SU-DHL-6 (cell line): ENCODE data around the gene FOSL2.

Experiments used
- CTCF ChIP-seq: fragments of 200-600 bp; sonication (generic); IDR thresholded peaks from one replicate; pipeline ENCODE4 v1.5.1; 2017; ENCODE audit warnings: antibody characterized with exemption, mild to moderate bottlenecking, low read length, moderate library complexity; ENCODE audit not compliant: insufficient read depth, poor library complexity, severe bottlenecking
- EZH2phosphoT487 ChIP-seq: fragments of 200-600 bp; sonication (generic), shearing (Covaris generic); conservative IDR thresholded peaks from 2 replicates; pipeline ENCODE4 v1.6.1; 2018; ENCODE audit warnings: mild to moderate bottlenecking, antibody characterized with exemption, low read length, moderate library complexity, mixed read lengths

DNA sequence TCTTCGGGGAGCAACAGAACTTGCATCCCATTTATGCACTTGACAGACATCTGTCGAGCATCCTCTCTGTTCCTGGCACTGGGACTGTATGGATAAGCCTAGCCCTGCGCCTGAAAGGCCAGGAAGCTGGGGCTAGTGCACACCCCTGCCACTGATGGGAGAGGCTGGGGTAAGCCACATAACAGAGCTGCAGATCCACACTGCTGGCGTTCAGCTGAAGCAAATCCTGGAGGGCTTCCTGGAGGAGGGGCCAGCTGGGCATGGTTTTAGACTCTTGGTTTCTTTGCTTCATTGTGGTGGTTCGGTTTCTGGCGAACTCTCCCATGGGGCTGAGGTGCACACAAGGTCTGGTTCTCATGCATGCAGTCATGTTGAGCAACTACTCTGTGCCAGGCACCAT is 45.5 kb upstream of the FOSL2 start:
- TF ChIP-seq CTCF, result no peak
- no peak for TF ChIP-seq EZH2phosphoT487
